SJSA1 (cell line): ENCODE results near the gene TRIP12. TPM values are rescaled to one million over a fixed set of nuclear protein-coding genes. Genes with fewer than 3 reads are reported as not detected.
"Not testable (repeated sequence)": the region's sequence is repeated elsewhere in the genome, so short reads cannot be mapped to it uniquely, and the experiment has no call there.

Experiments used
- DNase-seq, 2 experiments: peaks; one replicate each; pipeline ENCODE4 v3.0.0-alpha.2; 2015 to 2020; ENCODE audit warnings: low spot score in 2 of 2, low read depth in 1 of 2
- H3K27ac ChIP-seq: fragments of 250-450 bp; sonication (Bioruptor Pico); 2 replicates; pipeline ENCODE4 v1.5.1; 2020; ENCODE audit warnings: mild to moderate bottlenecking, moderate library complexity
- H3K27me3 ChIP-seq: fragments of 250-450 bp; sonication (Bioruptor Pico); replicated peaks from 2 replicates; pipeline ENCODE4 v1.5.1; 2020; ENCODE audit warnings: mild to moderate bottlenecking, moderate library complexity
- H3K36me3 ChIP-seq: fragments of 250-450 bp; sonication (Bioruptor Pico); 2 replicates; pipeline ENCODE4 v1.5.1; 2020; ENCODE audit warnings: mild to moderate bottlenecking
- H3K4me1 ChIP-seq: fragments of 250-450 bp; sonication (Bioruptor Pico); replicated peaks from 2 replicates; pipeline ENCODE4 v1.6.1; 2021; ENCODE audit warnings: mild to moderate bottlenecking
- H3K4me3 ChIP-seq: fragments of 250-450 bp; sonication (Bioruptor Pico); 2 replicates; pipeline ENCODE4 v1.5.1; 2020; ENCODE audit warnings: mild to moderate bottlenecking
- H3K9me3 ChIP-seq: fragments of 250-450 bp; sonication (Bioruptor Pico); replicated peaks from 2 replicates; pipeline ENCODE4 v1.5.1; 2020; ENCODE audit warnings: mild to moderate bottlenecking
- total RNA-seq: library from RNA; depleted of rRNA; stranded (reverse); fragments of >200 nt; shearing (Covaris generic); gene quantifications from 2 replicates; pipeline ENCODE4 v1.2.3, GENCODE V29; 2014

Gene TRIP12
- total RNA-seq, 1 experiment from 2014 or later = 139 TPM

GRCh38 chr2:229779650-229780049, 142.2 kb downstream of the TRIP12 start:
- H3K27ac ChIP-seq = no peak overlapping the region
- H3K4me1 ChIP-seq = no peaks in the 10 kb centered on the region
- H3K27me3 ChIP-seq = no peaks in the 10 kb centered on the region
- H3K4me3 ChIP-seq = no peak overlapping the region
- no peak for DNase-seq
- no peaks in the 10 kb centered on the region for H3K9me3 ChIP-seq
- peaks cover 82% of the 10 kb centered on the region for H3K36me3 ChIP-seq

- DNase-seq = no peak
- Histone ChIP-seq H3K9me3 (no peaks in the 10 kb centered on the region), H3K27me3 (no peaks in the 10 kb centered on the region), H3K36me3 (peaks cover 90% of the 10 kb centered on the region), H3K4me3 (no peak overlapping the region), H3K27ac (no peak overlapping the region), H3K4me1 (no peaks in the 10 kb centered on the region)
Observed at GRCh38 chr2:229777716-229778115, 144.1 kb downstream of the TRIP12 start.

- H3K36me3 ChIP-seq = peaks cover 98% of the 10 kb centered on the region
- H3K4me3 ChIP-seq = no peak overlapping the region
- DNase-seq = no peak
- H3K27me3 ChIP-seq = 0 out of 2 replicates have a peak, but pooled peaks cover 2% of the 10 kb centered on the region
- H3K4me1 ChIP-seq = no peaks in the 10 kb centered on the region
- no peak overlapping the region for H3K27ac ChIP-seq
- H3K9me3 ChIP-seq = no peaks in the 10 kb centered on the region
Observed at GRCh38 chr2:229775614-229776313, 146.0 kb downstream of the TRIP12 start.

- H3K9me3 ChIP-seq = no peaks in the 10 kb centered on the region
- 0 out of 2 replicates have a peak, but pooled peaks cover 2% of the 10 kb centered on the region for H3K27me3 ChIP-seq
- no peaks in the 10 kb centered on the region for H3K4me1 ChIP-seq
- DNase-seq = no peak
- H3K36me3 ChIP-seq = peaks cover 96% of the 10 kb centered on the region
- H3K27ac ChIP-seq = no peak overlapping the region
- H3K4me3 ChIP-seq = no peak overlapping the region
Observed at GRCh38 chr2:229774237-229774636, 147.6 kb downstream of the TRIP12 start.

- Histone ChIP-seq H3K4me1 (no peaks in the 10 kb centered on the region), H3K27me3 (0 out of 2 replicates have a peak, but pooled peaks cover 2% of the 10 kb centered on the region), H3K27ac (no peak overlapping the region), H3K36me3 (peaks cover 92% of the 10 kb centered on the region), H3K4me3 (no peak overlapping the region), H3K9me3 (no peaks in the 10 kb centered on the region; the same call in 1 of the 2 replicates)
- no peak for DNase-seq
Observed at GRCh38 chr2:229768235-229768634, 153.6 kb downstream of the TRIP12 start.

GRCh38 chr2:229765721-229766120, 156.1 kb downstream of the TRIP12 start:
- H3K27me3 ChIP-seq = no peaks in the 10 kb centered on the region
- H3K4me1 ChIP-seq = no peaks in the 10 kb centered on the region
- no peaks in the 10 kb centered on the region; the same call in 1 of the 2 replicates for H3K9me3 ChIP-seq
- H3K4me3 ChIP-seq = no peak overlapping the region
- peaks cover 67% of the 10 kb centered on the region for H3K36me3 ChIP-seq
- DNase-seq = no peak
- H3K27ac ChIP-seq = no peak overlapping the region

GRCh38 chr2:229761663-229762062, 160.1 kb downstream of the TRIP12 start:
- Histone ChIP-seq H3K36me3 (peaks cover 28% of the 10 kb centered on the region), H3K4me3 (no peak overlapping the region), H3K4me1 (no peaks in the 10 kb centered on the region), H3K27me3 (no peaks in the 10 kb centered on the region), H3K9me3 (no peaks in the 10 kb centered on the region; the same call in 1 of the 2 replicates), H3K27ac (no peak overlapping the region)
- no peak for DNase-seq

GRCh38 chr2:229757462-229757861, 164.3 kb downstream of the TRIP12 start:
- not testable (repeated sequence) for H3K27me3 ChIP-seq, H3K9me3 ChIP-seq, H3K4me3 ChIP-seq, H3K36me3 ChIP-seq, H3K27ac ChIP-seq, H3K4me1 ChIP-seq, DNase-seq

- H3K9me3 ChIP-seq = no peaks in the 10 kb centered on the region
- H3K27me3 ChIP-seq = no peaks in the 10 kb centered on the region
- H3K36me3 ChIP-seq = no peaks in the 10 kb centered on the region
- no peaks in the 10 kb centered on the region for H3K4me1 ChIP-seq
- DNase-seq = no peak
- H3K4me3 ChIP-seq = no peak overlapping the region
- H3K27ac ChIP-seq = no peak overlapping the region
Observed at GRCh38 chr2:229752970-229753729, 168.7 kb downstream of the TRIP12 start.

- Histone ChIP-seq H3K9me3 (no peaks in the 10 kb centered on the region), H3K27ac (no peak overlapping the region)
Observed at GRCh38 chr2:229749779-229750178, 172.0 kb downstream of the TRIP12 start.

GRCh38 chr2:229748950-229749349, 172.9 kb downstream of the TRIP12 start:
- Histone ChIP-seq H3K27ac (no peak overlapping the region), H3K4me1 (no peaks in the 10 kb centered on the region), H3K9me3 (no peaks in the 10 kb centered on the region), H3K36me3 (no peaks in the 10 kb centered on the region), H3K4me3 (no peak overlapping the region), H3K27me3 (no peaks in the 10 kb centered on the region)
- DNase-seq = no peak

More at GRCh38 chr2:229749779-229750178, 172.0 kb downstream of the TRIP12 start:
- H3K4me1 ChIP-seq = no peaks in the 10 kb centered on the region
- no peaks in the 10 kb centered on the region for H3K27me3 ChIP-seq
- no peaks in the 10 kb centered on the region for H3K36me3 ChIP-seq
- no peak overlapping the region for H3K4me3 ChIP-seq
- DNase-seq = no peak

- DNase-seq, H3K27me3 ChIP-seq, H3K4me1 ChIP-seq: not testable (repeated sequence)
Observed at GRCh38 chr2:229742691-229743090, 179.1 kb downstream of the TRIP12 start.

GRCh38 chr2:229740279-229740678, 181.5 kb downstream of the TRIP12 start:
- Histone ChIP-seq H3K9me3 (peaks cover 2% of the 10 kb centered on the region), H3K4me1 (no peaks in the 10 kb centered on the region), H3K36me3 (no peaks in the 10 kb centered on the region), H3K27me3 (no peaks in the 10 kb centered on the region), H3K4me3 (no peak overlapping the region), H3K27ac (no peak overlapping the region)
- no peak for DNase-seq

More at GRCh38 chr2:229742691-229743090, 179.1 kb downstream of the TRIP12 start:
- H3K36me3 ChIP-seq, H3K4me3 ChIP-seq, H3K9me3 ChIP-seq, H3K27ac ChIP-seq: not testable (repeated sequence)

GRCh38 chr2:229738024-229738625, 183.7 kb downstream of the TRIP12 start:
- Histone ChIP-seq H3K4me1 (0 out of 2 replicates have a peak, but pooled peaks cover 3% of the 10 kb centered on the region), H3K9me3 (peaks cover 2% of the 10 kb centered on the region), H3K36me3 (no peaks in the 10 kb centered on the region), H3K27ac (no peak overlapping the region), H3K4me3 (no peak overlapping the region), H3K27me3 (no peaks in the 10 kb centered on the region)
- DNase-seq = no peak
